Ammon's horn (tissue), 1 donor: Measurements from ENCODE around the gene PCDHA5.
"Not testable (repeated sequence)": the region's sequence is repeated elsewhere in the genome, so short reads cannot be mapped to it uniquely, and the experiment has no call there.

Experiments used
- DNase-seq: peaks from one replicate; pipeline ENCODE4 v3.0.0-alpha.2; 2016; ENCODE audit warnings: low spot score

Gene PCDHA5

DNA sequence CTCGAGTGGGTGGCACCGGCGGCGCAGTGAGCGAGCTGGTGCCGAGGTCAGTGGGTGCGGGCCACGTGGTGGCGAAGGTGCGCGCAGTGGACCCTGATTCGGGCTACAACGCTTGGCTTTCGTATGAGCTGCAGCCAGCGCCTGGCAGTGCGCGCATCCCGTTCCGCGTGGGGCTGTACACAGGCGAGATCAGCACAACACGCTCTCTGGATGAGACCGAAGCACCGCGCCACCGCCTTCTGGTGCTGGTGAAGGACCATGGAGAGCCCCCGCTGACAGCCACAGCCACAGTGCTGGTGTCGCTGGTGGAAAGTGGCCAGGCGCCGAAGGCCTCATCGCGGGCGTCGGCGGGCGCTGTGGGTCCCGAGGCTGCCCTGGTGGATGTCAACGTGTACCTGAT is 2.1 kb downstream of the PCDHA5 start:
- DNase-seq: no peak

DNA sequence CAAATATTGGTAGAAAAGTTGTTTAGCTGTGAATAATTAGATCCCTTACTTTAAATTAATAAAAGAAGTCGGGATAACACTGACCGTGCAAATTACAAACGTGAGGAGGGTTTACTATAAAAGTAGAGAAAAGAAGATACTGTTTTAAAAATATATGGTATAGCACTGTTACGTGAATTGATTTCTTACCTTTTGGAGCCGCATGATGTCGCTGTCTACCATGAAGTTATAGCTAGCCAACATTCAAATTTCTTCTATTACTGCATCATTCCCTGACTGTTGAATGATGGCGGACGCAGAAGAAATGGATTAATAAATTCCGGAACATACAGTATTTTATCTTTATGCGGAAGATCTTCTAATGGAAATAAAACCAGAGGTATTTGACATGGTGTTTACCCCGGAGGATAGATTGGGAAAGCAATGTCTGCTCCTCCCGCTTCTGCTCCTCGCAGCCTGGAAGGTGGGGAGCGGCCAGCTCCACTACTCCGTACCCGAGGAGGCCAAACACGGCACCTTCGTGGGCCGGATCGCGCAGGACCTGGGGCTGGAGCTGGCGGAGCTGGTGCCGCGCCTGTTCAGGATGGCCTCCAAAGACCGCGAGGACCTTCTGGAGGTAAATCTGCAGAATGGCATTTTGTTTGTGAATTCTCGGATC is 6.4 kb downstream of the PCDHA5 start, which contains the start of gene PCDHA6:
Gene PCDHA6, plus strand, starts transcription at position 257 of the 658 bp plus-strand sequence. Its CDS starts 132 bp downstream, at position 389.
- DNase-seq: peak; percentile 25

GRCh38 chr5:140828362-140828737 is 6.9 kb downstream of the PCDHA5 start:
- DNase-seq: no peak

DNA sequence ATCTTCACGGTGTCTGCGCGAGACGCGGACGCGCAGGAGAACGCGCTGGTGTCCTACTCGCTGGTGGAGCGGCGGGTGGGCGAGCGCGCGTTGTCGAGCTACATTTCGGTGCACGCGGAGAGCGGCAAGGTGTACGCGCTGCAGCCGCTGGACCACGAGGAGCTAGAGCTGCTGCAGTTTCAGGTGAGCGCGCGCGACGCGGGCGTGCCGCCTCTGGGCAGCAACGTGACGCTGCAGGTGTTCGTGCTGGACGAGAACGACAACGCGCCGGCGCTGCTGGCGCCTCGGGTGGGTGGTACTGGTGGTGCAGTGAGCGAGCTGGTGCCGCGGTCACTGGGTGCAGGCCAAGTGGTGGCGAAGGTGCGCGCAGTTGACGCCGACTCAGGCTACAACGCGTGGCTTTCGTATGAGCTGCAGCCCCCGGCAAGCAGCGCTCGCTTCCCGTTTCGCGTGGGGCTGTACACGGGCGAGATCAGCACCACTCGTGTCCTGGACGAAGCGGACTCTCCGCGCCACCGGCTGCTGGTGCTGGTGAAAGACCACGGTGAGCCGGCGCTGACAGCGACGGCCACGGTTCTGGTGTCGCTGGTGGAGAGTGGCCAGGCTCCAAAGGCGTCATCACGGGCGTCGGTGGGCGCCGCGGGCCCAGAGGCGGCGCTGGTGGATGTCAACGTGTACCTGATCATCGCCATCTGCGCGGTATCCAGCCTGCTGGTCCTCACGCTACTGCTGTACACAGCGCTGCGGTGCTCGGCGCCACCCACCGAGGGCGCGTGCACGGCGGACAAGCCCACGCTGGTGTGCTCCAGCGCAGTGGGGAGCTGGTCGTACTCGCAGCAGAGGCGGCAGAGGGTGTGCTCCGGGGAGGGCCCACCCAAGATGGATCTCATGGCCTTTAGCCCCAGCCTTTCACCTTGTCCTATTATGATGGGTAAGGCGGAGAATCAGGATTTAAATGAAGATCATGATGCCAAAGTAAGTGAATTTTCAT is 8.4 kb downstream of the PCDHA5 start:
- DNase-seq: not testable (repeated sequence)

DNA sequence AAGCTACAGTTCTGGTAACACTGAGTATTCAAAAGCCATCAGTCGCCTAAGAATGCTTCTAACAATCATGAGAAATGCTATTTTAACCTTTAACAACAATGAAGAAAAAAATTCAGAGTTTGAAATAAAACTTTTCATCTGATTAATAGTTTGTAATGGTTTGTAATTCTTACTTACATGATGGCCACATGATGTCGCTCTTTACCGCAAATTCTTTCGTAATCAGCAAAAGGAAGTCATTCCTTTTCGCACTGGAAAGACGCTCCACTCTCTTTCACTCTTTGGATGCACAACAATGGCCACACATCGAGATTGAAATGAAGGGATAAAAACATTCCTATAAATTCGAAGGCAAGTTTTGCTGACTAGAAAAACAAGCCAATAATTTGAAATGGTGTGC is 12.6 kb downstream of the PCDHA5 start, which contains the start of gene PCDHA7:
Gene PCDHA7, plus strand, starts transcription at position 277 of the 400 bp plus-strand sequence. Its CDS starts 115 bp downstream, at position 392.
- DNase-seq: peak; percentile 52

GRCh38 chr5:140834439-140835008 is 13.1 kb downstream of the PCDHA5 start:
- not testable (repeated sequence) for DNase-seq

DNA sequence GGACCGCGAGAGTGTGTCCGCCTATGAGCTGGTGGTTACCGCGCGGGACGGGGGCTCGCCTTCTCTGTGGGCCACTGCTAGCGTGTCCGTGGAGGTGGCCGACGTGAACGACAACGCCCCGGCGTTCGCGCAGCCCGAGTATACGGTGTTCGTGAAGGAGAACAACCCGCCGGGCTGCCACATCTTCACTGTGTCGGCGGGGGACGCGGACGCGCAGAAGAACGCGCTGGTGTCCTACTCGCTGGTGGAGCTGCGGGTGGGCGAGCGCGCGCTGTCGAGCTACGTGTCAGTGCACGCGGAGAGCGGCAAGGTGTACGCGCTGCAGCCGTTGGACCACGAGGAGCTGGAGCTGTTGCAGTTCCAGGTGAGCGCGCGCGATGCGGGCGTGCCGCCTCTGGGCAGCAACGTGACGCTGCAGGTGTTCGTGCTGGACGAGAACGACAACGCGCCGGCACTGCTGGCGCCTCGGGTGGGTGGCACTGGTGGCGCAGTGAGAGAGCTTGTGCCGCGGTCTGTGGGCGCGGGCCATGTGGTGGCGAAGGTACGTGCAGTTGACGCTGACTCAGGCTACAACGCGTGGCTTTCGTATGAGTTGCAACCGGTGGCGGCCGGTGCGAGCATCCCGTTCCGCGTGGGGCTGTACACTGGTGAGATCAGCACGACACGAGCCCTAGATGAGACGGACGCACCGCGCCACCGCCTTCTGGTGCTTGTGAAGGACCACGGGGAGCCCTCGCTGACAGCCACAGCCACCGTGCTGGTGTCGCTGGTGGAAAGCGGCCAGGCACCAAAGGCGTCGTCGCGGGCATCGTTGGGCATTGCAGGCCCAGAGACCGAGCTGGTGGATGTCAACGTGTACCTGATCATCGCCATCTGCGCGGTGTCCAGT is 14.5 kb downstream of the PCDHA5 start:
- no peak for DNase-seq

GRCh38 chr5:140840978-140841962 is 19.9 kb downstream of the PCDHA5 start, which contains the start of gene PCDHA8:
PCDHA8 (plus strand) TSS chr5:140841187; CDS start chr5:140841322, 135 bp downstream.
- peak; percentile 55 for DNase-seq

DNA sequence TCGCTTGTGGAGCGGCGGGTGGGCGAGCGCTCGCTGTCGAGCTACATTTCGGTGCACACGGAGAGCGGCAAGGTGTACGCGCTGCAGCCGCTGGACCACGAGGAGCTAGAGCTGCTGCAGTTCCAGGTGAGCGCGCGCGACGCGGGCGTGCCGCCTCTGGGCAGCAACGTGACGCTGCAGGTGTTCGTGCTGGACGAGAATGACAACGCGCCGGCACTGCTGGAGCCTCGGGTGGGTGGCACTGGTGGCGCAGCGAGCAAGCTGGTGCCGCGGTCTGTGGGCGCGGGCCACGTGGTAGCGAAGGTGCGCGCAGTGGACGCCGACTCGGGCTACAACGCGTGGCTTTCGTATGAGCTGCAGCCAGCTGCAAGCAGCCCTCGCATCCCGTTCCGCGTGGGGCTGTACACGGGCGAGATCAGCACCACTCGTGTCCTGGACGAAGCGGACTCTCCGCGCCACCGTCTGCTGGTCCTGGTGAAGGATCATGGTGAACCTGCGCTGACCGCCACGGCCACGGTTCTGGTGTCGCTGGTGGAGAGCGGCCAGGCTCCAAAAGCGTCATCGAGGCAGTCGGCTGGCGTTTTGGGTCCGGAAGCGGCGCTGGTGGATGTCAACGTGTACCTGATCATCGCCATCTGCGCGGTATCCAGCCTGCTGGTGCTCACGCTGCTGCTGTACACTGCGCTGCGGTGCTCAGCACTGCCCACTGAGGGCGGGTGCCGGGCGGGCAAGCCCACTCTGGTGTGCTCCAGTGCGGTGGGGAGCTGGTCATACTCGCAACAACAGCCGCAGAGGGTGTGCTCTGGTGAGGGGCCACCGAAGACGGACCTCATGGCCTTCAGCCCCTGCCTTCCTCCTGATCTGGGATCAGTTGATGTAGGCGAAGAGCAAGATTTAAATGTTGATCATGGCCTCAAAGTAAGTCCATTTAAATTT is 21.7 kb downstream of the PCDHA5 start:
- DNase-seq: no peak

DNA sequence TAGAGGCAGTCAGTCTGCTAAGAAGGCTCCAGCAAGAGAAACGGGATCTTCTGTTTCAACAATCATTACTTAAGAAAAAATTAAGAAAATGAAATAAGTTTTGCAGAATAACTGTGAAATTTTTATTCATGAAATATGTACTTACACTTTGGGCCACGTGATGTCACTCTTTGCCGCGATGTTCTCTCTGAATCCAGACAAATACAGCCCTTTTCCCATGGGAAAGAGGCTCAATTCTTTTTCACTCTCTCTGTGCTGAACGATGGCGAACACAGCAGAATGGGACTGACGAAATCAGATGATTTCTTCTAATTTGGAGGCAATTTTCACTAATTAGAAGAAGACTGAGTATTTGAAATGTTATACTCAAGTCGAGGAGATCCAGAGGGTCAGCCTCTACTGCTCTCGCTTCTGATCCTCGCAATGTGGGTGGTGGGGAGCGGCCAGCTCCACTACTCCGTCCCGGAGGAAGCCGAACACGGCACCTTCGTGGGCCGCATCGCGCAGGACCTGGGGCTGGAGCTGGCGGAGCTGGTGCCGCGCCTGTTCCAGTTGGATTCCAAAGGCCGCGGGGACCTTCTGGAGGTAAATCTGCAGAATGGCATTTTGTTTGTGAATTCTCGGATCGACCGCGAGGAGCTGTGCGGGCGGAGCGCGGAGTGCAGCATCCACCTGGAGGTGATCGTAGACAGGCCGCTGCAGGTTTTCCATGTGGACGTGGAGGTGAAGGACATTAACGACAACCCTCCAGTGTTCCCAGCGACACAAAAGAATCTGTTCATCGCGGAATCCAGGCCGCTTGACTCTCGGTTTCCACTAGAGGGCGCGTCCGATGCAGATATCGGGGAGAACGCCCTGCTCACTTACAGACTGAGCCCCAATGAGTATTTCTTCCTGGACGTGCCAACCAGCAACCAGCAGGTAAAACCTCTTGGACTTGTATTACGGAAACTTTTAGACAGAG is 27.0 kb downstream of the PCDHA5 start, which contains the start of gene PCDHA9:
Gene PCDHA9, plus strand, starts transcription at position 244 of the 964 bp plus-strand sequence. Its CDS starts 114 bp downstream, at position 358.
- not testable (repeated sequence) for DNase-seq

DNA sequence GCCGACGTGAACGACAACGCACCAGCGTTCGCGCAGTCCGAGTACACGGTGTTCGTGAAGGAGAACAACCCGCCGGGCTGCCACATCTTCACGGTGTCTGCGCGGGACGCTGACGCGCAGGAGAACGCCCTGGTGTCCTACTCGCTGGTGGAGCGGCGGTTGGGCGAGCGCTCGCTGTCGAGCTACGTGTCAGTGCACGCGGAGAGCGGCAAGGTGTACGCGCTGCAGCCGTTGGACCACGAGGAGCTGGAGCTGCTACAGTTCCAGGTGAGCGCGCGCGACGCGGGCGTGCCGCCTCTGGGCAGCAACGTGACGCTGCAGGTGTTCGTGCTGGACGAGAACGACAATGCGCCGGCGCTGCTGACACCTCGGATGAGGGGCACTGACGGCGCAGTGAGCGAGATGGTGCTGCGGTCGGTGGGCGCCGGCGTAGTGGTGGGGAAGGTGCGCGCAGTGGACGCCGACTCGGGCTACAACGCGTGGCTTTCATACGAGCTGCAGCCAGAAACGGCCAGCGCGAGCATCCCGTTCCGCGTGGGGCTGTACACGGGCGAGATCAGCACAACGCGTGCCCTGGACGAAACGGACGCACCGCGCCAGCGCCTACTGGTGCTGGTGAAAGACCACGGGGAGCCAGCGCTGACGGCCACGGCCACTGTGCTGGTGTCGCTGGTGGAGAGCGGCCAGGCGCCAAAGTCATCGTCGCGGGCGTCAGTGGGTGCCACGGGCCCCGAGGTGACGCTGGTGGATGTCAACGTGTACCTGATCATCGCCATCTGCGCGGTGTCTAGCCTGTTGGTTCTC is 28.6 kb downstream of the PCDHA5 start:
- not testable (repeated sequence) for DNase-seq

DNA sequence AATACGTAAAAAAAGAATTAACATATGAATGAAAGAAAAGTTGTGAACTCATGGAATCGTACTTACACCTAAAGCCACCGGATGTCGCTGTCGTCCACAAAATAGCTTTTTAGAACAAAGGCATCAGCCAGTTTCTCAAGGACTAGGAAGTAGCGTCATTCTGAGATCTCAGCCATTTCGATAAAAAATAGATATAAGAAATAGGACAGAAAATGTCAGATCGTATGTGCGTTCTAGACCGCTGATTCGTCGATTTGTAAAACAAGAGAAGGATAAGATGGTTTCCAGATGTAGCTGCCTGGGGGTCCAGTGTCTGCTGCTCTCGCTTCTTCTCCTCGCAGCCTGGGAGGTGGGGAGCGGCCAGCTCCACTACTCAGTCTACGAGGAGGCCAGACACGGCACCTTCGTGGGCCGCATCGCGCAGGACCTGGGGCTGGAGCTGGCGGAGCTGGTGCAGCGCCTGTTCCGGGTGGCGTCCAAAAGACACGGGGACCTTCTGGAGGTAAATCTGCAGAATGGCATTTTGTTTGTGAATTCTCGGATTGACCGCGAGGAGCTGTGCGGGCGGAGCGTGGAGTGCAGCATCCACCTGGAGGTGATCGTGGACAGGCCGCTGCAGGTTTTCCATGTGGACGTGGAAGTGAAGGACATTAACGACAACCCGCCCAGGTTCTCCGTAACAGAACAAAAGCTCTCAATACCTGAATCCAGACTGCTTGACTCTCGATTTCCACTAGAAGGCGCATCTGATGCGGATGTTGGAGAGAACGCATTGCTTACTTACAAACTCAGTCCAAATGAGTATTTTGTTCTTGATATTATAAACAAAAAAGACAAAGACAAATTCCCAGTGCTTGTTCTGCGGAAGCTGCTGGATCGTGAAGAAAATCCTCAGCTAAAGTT is 34.6 kb downstream of the PCDHA5 start, which contains the start of gene PCDHA10:
Gene PCDHA10, plus strand, starts transcription at position 126 of the 903 bp plus-strand sequence. Its CDS starts 152 bp downstream, at position 278.
- DNase-seq: peak; percentile 18

DNA sequence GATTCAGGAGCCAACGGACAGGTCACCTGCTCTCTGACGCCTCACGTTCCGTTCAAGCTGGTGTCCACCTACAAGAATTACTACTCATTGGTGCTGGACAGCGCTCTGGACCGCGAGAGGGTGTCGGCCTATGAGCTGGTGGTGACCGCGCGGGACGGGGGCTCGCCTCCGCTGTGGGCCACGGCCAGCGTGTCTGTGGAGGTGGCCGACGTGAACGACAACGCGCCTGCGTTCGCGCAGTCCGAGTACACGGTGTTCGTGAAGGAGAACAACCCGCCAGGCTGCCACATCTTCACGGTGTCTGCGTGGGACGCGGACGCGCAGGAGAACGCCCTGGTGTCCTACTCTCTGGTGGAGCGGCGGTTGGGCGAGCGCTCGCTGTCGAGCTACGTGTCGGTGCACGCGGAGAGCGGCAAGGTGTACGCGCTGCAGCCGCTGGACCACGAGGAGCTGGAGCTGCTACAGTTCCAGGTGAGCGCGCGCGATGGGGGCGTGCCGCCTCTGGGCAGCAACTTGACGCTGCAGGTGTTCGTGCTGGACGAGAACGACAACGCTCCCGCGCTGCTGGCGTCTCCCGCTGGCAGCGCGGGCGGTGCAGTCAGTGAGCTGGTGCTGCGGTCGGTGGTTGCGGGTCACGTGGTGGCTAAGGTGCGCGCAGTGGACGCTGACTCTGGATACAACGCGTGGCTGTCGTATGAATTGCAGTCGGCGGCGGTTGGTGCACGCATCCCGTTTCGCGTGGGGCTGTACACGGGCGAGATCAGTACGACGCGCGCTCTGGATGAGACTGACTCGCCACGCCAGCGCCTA is 36.0 kb downstream of the PCDHA5 start:
- no peak for DNase-seq

DNA sequence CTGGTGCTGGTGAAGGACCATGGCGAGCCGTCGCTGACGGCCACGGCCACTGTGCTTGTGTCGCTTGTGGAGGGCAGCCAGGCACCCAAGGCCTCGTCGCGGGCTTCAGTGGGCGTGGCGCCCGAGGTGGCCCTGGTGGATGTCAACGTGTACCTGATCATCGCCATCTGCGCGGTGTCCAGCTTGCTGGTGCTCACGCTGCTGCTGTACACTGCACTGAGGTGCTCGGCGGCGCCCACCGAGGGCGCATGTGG is 36.5 kb downstream of the PCDHA5 start:
- DNase-seq: no peak
